Omental fat pad (tissue), 4 donors: ENCODE measurements around the gene DHX9. TPM values are rescaled to one million over a fixed set of nuclear protein-coding genes. Genes with fewer than 3 reads are reported as not detected.

Experiments used
- ATAC-seq: fragments of 150-250 bp; one replicate; pipeline ENCODE4 v1.9.1; 2016; ENCODE audit warnings: mild to moderate bottlenecking, moderate library complexity; ENCODE audit not compliant: low FRiP score
- DNase-seq: peaks from one replicate; pipeline ENCODE4 v3.0.0-alpha.2; 2019; ENCODE audit warnings: low spot score
- total RNA-seq, 4 donors: library from RNA; depleted of rRNA; stranded (reverse); fragments of >200 nt; gene quantifications; one replicate each; pipeline ENCODE4 v1.1.0, GENCODE V29; 2016
- TF ChIP-seq, protein P1 (sequence below), 3 donors: fragments of 450-650 bp; IDR thresholded peaks; one replicate each; pipeline ENCODE4 v1.5.1; 2016 to 2017; ENCODE audit warnings: antibody characterized with exemption in 3 of 3, mild to moderate bottlenecking in 3 of 3, moderate library complexity in 2 of 3

DHX9 gene
- total RNA-seq, 4 donors from 2014 or later = 79.7 to 135 (median 88.8) TPM

- TF ChIP-seq, protein P1, sequence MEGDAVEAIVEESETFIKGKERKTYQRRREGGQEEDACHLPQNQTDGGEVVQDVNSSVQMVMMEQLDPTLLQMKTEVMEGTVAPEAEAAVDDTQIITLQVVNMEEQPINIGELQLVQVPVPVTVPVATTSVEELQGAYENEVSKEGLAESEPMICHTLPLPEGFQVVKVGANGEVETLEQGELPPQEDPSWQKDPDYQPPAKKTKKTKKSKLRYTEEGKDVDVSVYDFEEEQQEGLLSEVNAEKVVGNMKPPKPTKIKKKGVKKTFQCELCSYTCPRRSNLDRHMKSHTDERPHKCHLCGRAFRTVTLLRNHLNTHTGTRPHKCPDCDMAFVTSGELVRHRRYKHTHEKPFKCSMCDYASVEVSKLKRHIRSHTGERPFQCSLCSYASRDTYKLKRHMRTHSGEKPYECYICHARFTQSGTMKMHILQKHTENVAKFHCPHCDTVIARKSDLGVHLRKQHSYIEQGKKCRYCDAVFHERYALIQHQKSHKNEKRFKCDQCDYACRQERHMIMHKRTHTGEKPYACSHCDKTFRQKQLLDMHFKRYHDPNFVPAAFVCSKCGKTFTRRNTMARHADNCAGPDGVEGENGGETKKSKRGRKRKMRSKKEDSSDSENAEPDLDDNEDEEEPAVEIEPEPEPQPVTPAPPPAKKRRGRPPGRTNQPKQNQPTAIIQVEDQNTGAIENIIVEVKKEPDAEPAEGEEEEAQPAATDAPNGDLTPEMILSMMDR (IDR thresholded peaks at IDR 0.05) = no peak
- ATAC-seq (no peak), DNase-seq (no peak)
These were observed 91.8 kb downstream of the DHX9 start for GRCh38 chr1:182930985-182931384.

DNA sequence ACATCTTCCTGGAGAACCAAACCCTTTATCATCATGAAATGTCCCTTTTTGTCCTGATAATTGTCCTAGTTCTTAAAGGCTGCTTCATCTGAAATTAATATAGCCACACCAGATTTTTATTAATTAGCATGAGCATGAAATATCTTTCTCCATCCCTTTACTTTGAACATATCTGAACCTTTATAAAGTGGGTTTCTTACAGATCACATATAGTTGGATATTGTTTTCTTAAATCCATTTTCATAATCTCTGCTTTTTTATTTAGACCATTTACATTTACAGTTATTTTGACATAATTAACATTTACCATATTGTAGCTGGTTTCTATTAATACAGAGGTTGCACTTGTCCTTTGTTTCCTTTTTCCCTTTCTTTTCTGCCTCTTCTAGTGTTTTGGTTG lies 96.6 kb downstream of the DHX9 start:
- TF ChIP-seq, protein P1 (IDR thresholded peaks at IDR 0.05) = no peak
- ATAC-seq (no peak), DNase-seq (no peak)

Other genes with a start within 250 kb of the DHX9 start
- gene RGS16, start 235.0 kb upstream of the DHX9 start, total RNA-seq = 10 to 100 TPM in 2 of 4 donors, 1 to 10 TPM in 2; 4.1 to 38.9 (median 12.1) TPM
- under 1 TPM in 3 of 4 donors, not detected in 1; 0.06 to 0.84 (median 0.12) TPM for gene RGS8, start 154.8 kb upstream of the DHX9 start, total RNA-seq
- 10 to 100 TPM; 18.5 to 39.9 (median 26.0) TPM for gene NPL, start 49.6 kb upstream of the DHX9 start, total RNA-seq
- gene SHCBP1L, start 113.8 kb downstream of the DHX9 start, total RNA-seq = 1 to 10 TPM in 1 of 4 donors, not detected in 3; 2.8 TPM
- 100 to 1,000 TPM; 377 to 829 (median 461) TPM for gene LAMC1, start 184.1 kb downstream of the DHX9 start, total RNA-seq